Measurements from ENCODE around the gene SIK1.

The SIK1 gene

DNA sequence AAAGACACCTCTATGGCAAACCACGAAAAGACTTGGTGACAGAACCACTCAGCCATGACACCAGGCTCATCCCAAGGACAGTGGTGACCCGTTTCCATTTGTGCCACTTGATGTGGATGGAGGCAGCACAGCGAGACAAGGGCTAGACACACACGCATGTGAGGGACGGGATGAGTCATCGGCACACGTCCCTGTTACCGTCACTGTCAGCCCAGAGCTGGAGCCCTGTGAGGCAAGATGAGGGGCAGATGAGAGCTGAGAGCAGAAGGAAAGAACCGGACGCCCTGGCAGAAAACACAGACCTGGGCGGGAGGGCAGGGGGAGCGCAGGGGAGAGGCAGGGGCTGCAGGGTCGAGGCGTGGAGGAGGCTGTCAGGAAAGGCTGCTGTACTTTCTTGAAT is 57.8 kb downstream of the SIK1 start:
- Mint-ChIP-seq H3K36me3 (ENCODE audit: low read depth) (no peaks in the 10 kb centered on the region), H3K4me3 (no peak overlapping the region), H3K27me3 (no peaks in the 10 kb centered on the region), H3K4me1 (ENCODE audit: low read depth) (no peaks in the 10 kb centered on the region), H3K27ac (peak overlapping the region; percentile 32), H3K9me3 (no peaks in the 10 kb centered on the region)
- no peak for DNase-seq

DNA sequence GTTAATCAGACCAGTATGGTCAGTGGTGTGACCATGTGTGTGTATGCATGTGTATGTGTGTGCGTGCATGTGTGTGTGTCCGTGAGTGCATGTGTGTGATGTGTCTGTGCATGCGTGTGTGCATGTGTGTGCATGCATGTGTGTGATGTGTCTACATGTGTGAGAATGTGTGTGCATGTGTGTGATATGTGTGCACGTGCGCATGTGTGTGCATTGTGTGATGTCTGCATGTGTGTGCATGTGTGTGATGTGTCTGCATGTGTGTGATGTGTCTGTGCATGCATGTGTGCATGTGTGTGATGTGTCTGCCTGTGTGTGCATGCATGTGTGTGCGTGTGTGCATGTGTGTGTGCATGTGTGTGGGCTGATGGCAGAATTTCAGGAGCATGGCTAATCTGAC is 58.2 kb downstream of the SIK1 start:
- no peak for DNase-seq
- Mint-ChIP-seq H3K36me3 (ENCODE audit: low read depth) (no peaks in the 10 kb centered on the region), H3K27me3 (no peaks in the 10 kb centered on the region), H3K9me3 (no peaks in the 10 kb centered on the region), H3K4me1 (ENCODE audit: low read depth) (no peaks in the 10 kb centered on the region), H3K27ac (no peak overlapping the region), H3K4me3 (no peak overlapping the region)

DNA sequence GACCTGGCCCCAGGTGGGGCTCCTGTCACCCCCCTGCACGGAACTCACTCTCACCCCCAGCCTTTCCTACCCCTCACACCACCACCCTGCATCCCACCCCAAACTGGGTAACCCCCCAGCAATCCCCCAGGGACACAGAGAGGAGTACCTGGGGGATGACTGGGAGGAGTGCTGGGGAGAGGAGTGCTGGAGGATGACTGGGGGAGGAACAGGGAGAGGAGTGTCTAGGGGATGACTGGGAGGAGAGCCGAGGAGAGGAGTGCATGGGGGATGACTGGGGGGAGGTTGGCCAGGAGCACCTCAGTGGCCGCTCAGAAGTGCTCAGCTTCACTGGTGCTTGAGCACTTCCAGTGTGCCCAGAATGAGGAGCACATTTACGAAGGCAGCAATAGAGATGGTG is 59.1 kb downstream of the SIK1 start:
- no peaks in the 10 kb centered on the region for H3K27me3 Mint-ChIP-seq
- no peak overlapping the region for H3K4me3 Mint-ChIP-seq
- no peaks in the 10 kb centered on the region for H3K36me3 Mint-ChIP-seq (ENCODE audit: low read depth)
- no peak overlapping the region for H3K27ac Mint-ChIP-seq
- H3K4me1 Mint-ChIP-seq (ENCODE audit: low read depth), result peaks cover 5% of the 10 kb centered on the region
- H3K9me3 Mint-ChIP-seq, result no peaks in the 10 kb centered on the region
- DNase-seq, result no peak

- Mint-ChIP-seq H3K36me3 (ENCODE audit: low read depth) (no peaks in the 10 kb centered on the region), H3K27ac (no peak overlapping the region), H3K9me3 (no peaks in the 10 kb centered on the region), H3K4me3 (no peak overlapping the region), H3K4me1 (ENCODE audit: low read depth) (peaks cover 11% of the 10 kb centered on the region), H3K27me3 (no peaks in the 10 kb centered on the region)
- DNase-seq, result no peak
Measured at GRCh38 chr21:43367296-43367695, 59.6 kb downstream of the SIK1 start.

DNA sequence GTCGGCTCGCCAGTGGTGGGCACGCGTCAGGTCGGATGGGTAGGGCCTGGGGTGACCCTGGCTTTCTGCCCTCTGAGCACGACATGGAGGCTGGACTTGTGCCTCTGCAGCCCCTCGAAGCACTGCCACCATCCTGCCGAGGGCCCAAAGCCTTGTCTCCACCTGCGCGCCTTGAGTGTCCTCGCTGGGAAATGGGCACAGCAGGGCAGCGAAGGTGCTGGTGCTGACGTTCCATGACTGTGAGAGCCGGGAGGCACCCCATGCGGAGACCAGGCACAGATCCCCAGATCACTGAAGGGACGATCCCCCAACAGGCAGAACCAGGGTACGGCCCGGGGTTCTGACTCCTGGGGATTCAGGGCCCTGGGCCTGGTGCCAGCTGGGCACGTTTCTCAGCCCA is 60.3 kb downstream of the SIK1 start:
- Mint-ChIP-seq H3K27me3 (no peaks in the 10 kb centered on the region), H3K27ac (no peak overlapping the region), H3K4me3 (no peak overlapping the region), H3K9me3 (no peaks in the 10 kb centered on the region), H3K4me1 (ENCODE audit: low read depth) (peaks cover 17% of the 10 kb centered on the region), H3K36me3 (ENCODE audit: low read depth) (no peaks in the 10 kb centered on the region)
- DNase-seq, result no peak

GRCh38 chr21:43365611-43366426 is 61.1 kb downstream of the SIK1 start:
- H3K9me3 Mint-ChIP-seq, result no peaks in the 10 kb centered on the region
- peaks cover 24% of the 10 kb centered on the region for H3K4me1 Mint-ChIP-seq (ENCODE audit: low read depth)
- no peak for DNase-seq
- H3K36me3 Mint-ChIP-seq (ENCODE audit: low read depth), result no peaks in the 10 kb centered on the region
- H3K4me3 Mint-ChIP-seq, result no peak overlapping the region
- no peak overlapping the region for H3K27ac Mint-ChIP-seq
- H3K27me3 Mint-ChIP-seq, result no peaks in the 10 kb centered on the region

DNA sequence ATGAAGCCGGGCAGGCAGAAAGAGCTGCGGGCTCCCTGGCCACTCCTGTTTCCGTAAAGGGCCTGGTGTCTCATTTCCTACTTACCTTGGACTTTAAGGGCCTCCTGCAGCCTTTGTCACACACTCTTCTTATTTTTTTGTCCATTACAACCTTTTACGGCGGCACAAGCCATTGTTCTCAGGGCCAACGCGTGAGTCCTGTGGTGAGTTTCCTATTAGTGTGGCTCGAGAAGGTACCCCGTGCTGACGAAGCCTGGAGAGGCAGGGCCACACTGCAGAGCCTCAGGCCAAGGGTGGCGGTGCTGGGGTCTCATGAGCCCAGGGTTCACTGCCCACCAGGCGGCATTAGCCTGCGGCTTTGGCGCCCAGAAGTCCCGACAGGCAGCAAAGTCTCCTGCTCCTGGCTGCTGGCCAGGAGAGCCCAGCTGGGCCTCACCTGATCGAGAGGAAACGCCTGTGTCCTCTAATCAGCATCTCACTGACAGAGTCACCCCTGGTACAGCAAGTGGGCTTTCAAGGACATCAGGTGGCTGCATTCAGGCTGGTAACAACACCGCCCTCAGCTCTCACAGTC is 62.0 kb downstream of the SIK1 start:
- H3K9me3 Mint-ChIP-seq, result no peaks in the 10 kb centered on the region
- H3K27me3 Mint-ChIP-seq, result no peaks in the 10 kb centered on the region
- peaks cover 24% of the 10 kb centered on the region for H3K4me1 Mint-ChIP-seq (ENCODE audit: low read depth)
- DNase-seq, result no peak
- no peak overlapping the region for H3K27ac Mint-ChIP-seq
- no peak overlapping the region for H3K4me3 Mint-ChIP-seq
- no peaks in the 10 kb centered on the region for H3K36me3 Mint-ChIP-seq (ENCODE audit: low read depth)
